Osteoblast (primary cell): Measurements from ENCODE around the gene NPBWR2. TPM values are rescaled to one million over a fixed set of nuclear protein-coding genes. Genes with fewer than 3 reads are reported as not detected.
A peak's percentile ranks its signal among the peaks of the same experiment; 100 is the strongest.
"Not testable (repeated sequence)": the region's sequence is repeated elsewhere in the genome, so short reads cannot be mapped to it uniquely, and the experiment has no call there.

Experiments used
- DNase-seq: peaks from one replicate; pipeline ENCODE4 v3.0.0; 2011; ENCODE audit warnings: low spot score, mixed read lengths; ENCODE audit not compliant: insufficient read length; ENCODE audit errors: missing footprints
- H2AFZ ChIP-seq: 2 replicates; pipeline ENCODE4 v1.6.0; 2011; ENCODE audit warnings: mild to moderate bottlenecking, low read length
- H3K27ac ChIP-seq: 2 replicates; pipeline ENCODE4 v1.5.1; 2011; ENCODE audit warnings: mild to moderate bottlenecking, low read depth, low read length, moderate library complexity
- H3K27me3 ChIP-seq: 2 replicates; pipeline ENCODE4 v1.6.0; 2012; ENCODE audit warnings: mild to moderate bottlenecking, control low read depth, inconsistent platforms, low read length, moderate library complexity; ENCODE audit not compliant: insufficient read depth
- H3K36me3 ChIP-seq: 2 replicates; pipeline ENCODE4 v1.5.1; 2011; ENCODE audit warnings: mild to moderate bottlenecking, low read length, control low read depth, moderate library complexity; ENCODE audit not compliant: insufficient read depth
- H3K4me1 ChIP-seq: 2 replicates; pipeline ENCODE4 v1.5.1; 2011; ENCODE audit warnings: mild to moderate bottlenecking, low read length, control low read depth, moderate library complexity; ENCODE audit not compliant: insufficient read depth
- H3K4me2 ChIP-seq: 2 replicates; pipeline ENCODE4 v1.6.0; 2011; ENCODE audit warnings: mild to moderate bottlenecking, low read length; ENCODE audit not compliant: insufficient read depth
- H3K4me3 ChIP-seq: fragments of 200-600 bp; sonication (generic); 3 replicates; pipeline ENCODE4 v1.5.1; 2012; ENCODE audit warnings: mild to moderate bottlenecking, low read length, inconsistent platforms; ENCODE audit not compliant: insufficient read depth
- H3K79me2 ChIP-seq: 2 replicates; pipeline ENCODE4 v1.6.0; 2012; ENCODE audit warnings: mild to moderate bottlenecking, low read length, control low read depth, inconsistent platforms; ENCODE audit not compliant: insufficient read depth
- H3K9me3 ChIP-seq: 2 replicates; pipeline ENCODE4 v1.5.1; 2011; ENCODE audit warnings: low read depth, low read length, control low read depth
- H4K20me1 ChIP-seq: 2 replicates; pipeline ENCODE4 v1.6.0; 2012; ENCODE audit warnings: mild to moderate bottlenecking, low read length, control low read depth; ENCODE audit not compliant: insufficient read depth
- CTCF ChIP-seq: IDR thresholded peaks from 2 replicates; pipeline ENCODE4 v1.5.1; 2011; ENCODE audit warnings: mild to moderate bottlenecking, low read depth, low read length, moderate library complexity; ENCODE audit errors: extremely low read depth
- total RNA-seq: library from RNA; depleted of rRNA; stranded (reverse); fragments of >200 nt; gene quantifications from 2 replicates; pipeline ENCODE4 v1.2.3, GENCODE V29; 2012

NPBWR2 gene
- total RNA-seq, 1 donor, result not detected

- H3K4me2 ChIP-seq, result no peak overlapping the region
- H4K20me1 ChIP-seq, result no peaks in the 10 kb centered on the region
- no peaks in the 10 kb centered on the region for H3K79me2 ChIP-seq
- peak; percentile 34 for DNase-seq
- TF ChIP-seq CTCF, result no peak
- no peak overlapping the region for H3K4me3 ChIP-seq
- no peaks in the 10 kb centered on the region for H3K4me1 ChIP-seq
- H2AFZ ChIP-seq, result no peak overlapping the region
- no peaks in the 10 kb centered on the region for H3K36me3 ChIP-seq
- no peaks in the 10 kb centered on the region for H3K9me3 ChIP-seq
- no peak overlapping the region for H3K27ac ChIP-seq
- H3K27me3 ChIP-seq, result peaks cover 24% of the 10 kb centered on the region
Measured at GRCh38 chr20:64119301-64119680, 11.9 kb upstream of the NPBWR2 start.

GRCh38 chr20:64117432-64117777 lies 10.0 kb upstream of the NPBWR2 start:
- H3K4me1 ChIP-seq, H3K4me3 ChIP-seq, H3K79me2 ChIP-seq, H2AFZ ChIP-seq, H3K27ac ChIP-seq, H4K20me1 ChIP-seq, H3K36me3 ChIP-seq, DNase-seq, H3K9me3 ChIP-seq, H3K4me2 ChIP-seq: not testable (repeated sequence)
- peaks cover 17% of the 10 kb centered on the region for H3K27me3 ChIP-seq

GRCh38 chr20:64116541-64117431 lies 9.4 kb upstream of the NPBWR2 start:
- no peak overlapping the region for H3K4me2 ChIP-seq
- H3K79me2 ChIP-seq, result no peaks in the 10 kb centered on the region
- no peak overlapping the region for H3K4me3 ChIP-seq
- no peaks in the 10 kb centered on the region for H3K9me3 ChIP-seq
- H3K36me3 ChIP-seq, result no peaks in the 10 kb centered on the region
- no peak for TF ChIP-seq CTCF
- no peak overlapping the region for H2AFZ ChIP-seq
- no peaks in the 10 kb centered on the region for H3K4me1 ChIP-seq
- peak; percentile 79 for DNase-seq
- H3K27me3 ChIP-seq, result peaks cover 16% of the 10 kb centered on the region
- H4K20me1 ChIP-seq, result no peaks in the 10 kb centered on the region
- no peak overlapping the region for H3K27ac ChIP-seq

GRCh38 chr20:64116016-64116415 lies 8.7 kb upstream of the NPBWR2 start:
- Histone ChIP-seq H3K36me3 (no peaks in the 10 kb centered on the region), H3K27me3 (peaks cover 9% of the 10 kb centered on the region), H3K79me2 (no peaks in the 10 kb centered on the region), H4K20me1 (no peaks in the 10 kb centered on the region), H2AFZ (no peak overlapping the region), H3K27ac (no peak overlapping the region), H3K4me3 (no peak overlapping the region), H3K9me3 (no peaks in the 10 kb centered on the region), H3K4me1 (no peaks in the 10 kb centered on the region), H3K4me2 (no peak overlapping the region)
- TF ChIP-seq CTCF, result no peak
- DNase-seq, result peak; percentile 75
